HCT116 (cell line): ENCODE results near the gene TRIP10. TPM values are rescaled to one million over a fixed set of nuclear protein-coding genes. Genes with fewer than 3 reads are reported as not detected.

Source experiments
- ATAC-seq: fragments of 200-7000 bp; cut with Tn5 transposase; 2 replicates; pipeline ENCODE4 v1.9.1; 2020; ENCODE audit warnings: mild to moderate bottlenecking, moderate library complexity
- BruUV-seq: library from RNA; stranded (reverse); fragments of 400-500 nt; replicated peaks from 2 replicates; lab custom pipeline; 2021; lab: Mats Ljungman, UMichigan
- CTCF ChIA-PET: fragments of 300-600 bp; sonication (Branson Sonifier 250); formaldehyde crosslinking; loops from one replicate; lab custom pipeline; 2021; ENCODE audit warnings: antibody characterized with exemption; lab: Charles Lee
- POLR2A ChIA-PET: fragments of 300-600, 350-600 bp; sonication (Branson Sonifier 250); formaldehyde crosslinking; loops from one replicate; lab custom pipeline; 2021; ENCODE audit warnings: antibody characterized with exemption; lab: Charles Lee
- RAD21 ChIA-PET, 2 experiments: fragments of 300-600 bp; sonication (Branson Sonifier 250); formaldehyde crosslinking; loops; one replicate each; lab custom pipeline; 2023; ENCODE audit warnings: low total read pairs in 2 of 2; ENCODE audit not compliant: uncharacterized antibody in 2 of 2, unreplicated experiment in 2 of 2, low non-redundant PET in 1 of 2; lab: Charles Lee
- DNase-seq: peaks from one replicate; pipeline ENCODE4 v3.0.0-alpha.2; 2010; ENCODE audit warnings: low read depth, low spot score
- H2AFZ ChIP-seq: fragments of 200-600 bp; shearing (Covaris generic), sonication (generic); 2 replicates; pipeline ENCODE4 v1.6.1; 2017; ENCODE audit warnings: low read depth, mixed run types, mixed read lengths, antibody characterized with exemption, low read length; ENCODE audit not compliant: poor library complexity, severe bottlenecking
- H3K27ac ChIP-seq: 2 replicates; pipeline ENCODE4 v1.5.1; 2012; ENCODE audit warnings: low read depth, low read length
- H3K27me3 ChIP-seq: fragments of 200-600 bp; sonication (generic); 2 replicates; pipeline ENCODE4 v1.6.1; 2016; ENCODE audit warnings: mixed run types, low read length, mixed read lengths; ENCODE audit not compliant: insufficient read depth
- H3K36me3 ChIP-seq, 2 experiments: fragments of 200-500 bp in 1 of 2; fragments of 200-600 bp in 1 of 2; sonication (Bioruptor generic) in 1 of 2; sonication (generic) in 1 of 2; 2 replicates each; pipeline versions ENCODE4 v1.5.1 to v1.6.1; 2014 to 2016; ENCODE audit warnings: low read length in 2 of 2, inconsistent platforms in 1 of 2, mixed read lengths in 1 of 2, mixed run types in 1 of 2; ENCODE audit not compliant: insufficient read depth in 2 of 2, control insufficient read depth in 1 of 2
- H3K4me1 ChIP-seq, 2 experiments: fragments of 200-600 bp in 1 of 2; sonication (generic) in 1 of 2; 2 replicates each; pipeline versions ENCODE4 v1.5.1 to v1.6.1; 2012 to 2017; ENCODE audit warnings: low read length in 2 of 2, inconsistent platforms in 1 of 2, mild to moderate bottlenecking in 1 of 2, mixed read lengths in 1 of 2, mixed run types in 1 of 2, moderate library complexity in 1 of 2; ENCODE audit not compliant: insufficient read depth in 2 of 2, control insufficient read depth in 1 of 2
- H3K4me2 ChIP-seq: fragments of 200-600 bp; sonication (generic); 2 replicates; pipeline ENCODE4 v1.6.1; 2017; ENCODE audit warnings: mixed run types, low read length, mixed read lengths
- H3K4me3 ChIP-seq, 2 experiments: fragments of 200-600 bp in 1 of 2; sonication (generic) in 1 of 2; replicated peaks in 1 of 2; 2 replicates each; pipeline ENCODE4 v1.5.1; 2011 to 2016; ENCODE audit warnings: low read length in 2 of 2, control low read depth in 1 of 2, low read depth in 1 of 2, mild to moderate bottlenecking in 1 of 2, mixed read lengths in 1 of 2, mixed run types in 1 of 2
- H3K79me2 ChIP-seq: fragments of 200-600 bp; sonication (generic); 2 replicates; pipeline ENCODE4 v1.6.1; 2017; ENCODE audit warnings: mild to moderate bottlenecking, mixed run types, low read length, moderate library complexity, mixed read lengths; ENCODE audit not compliant: insufficient read depth
- H3K9ac ChIP-seq: fragments of 200-600 bp; sonication (generic); 2 replicates; pipeline ENCODE4 v1.6.1; 2016; ENCODE audit warnings: low read length, mixed read lengths
- H3K9me2 ChIP-seq: fragments of 200-600 bp; sonication (generic), shearing (Covaris generic); 2 replicates; pipeline ENCODE4 v1.6.1; 2017; ENCODE audit warnings: mixed run types, mild to moderate bottlenecking, moderate library complexity; ENCODE audit not compliant: insufficient read depth
- H3K9me3 ChIP-seq, 2 experiments: fragments of 200-500 bp in 1 of 2; fragments of 200-600 bp in 1 of 2; sonication (Bioruptor generic) in 1 of 2; sonication (generic) in 1 of 2; 2 replicates each; pipeline ENCODE4 v1.6.1; 2014 to 2017; ENCODE audit warnings: low read length in 2 of 2, mixed read lengths in 2 of 2, inconsistent platforms in 1 of 2, low read depth in 1 of 2, mild to moderate bottlenecking in 1 of 2, mixed run types in 1 of 2, moderate library complexity in 1 of 2; ENCODE audit not compliant: control insufficient read depth in 1 of 2, insufficient read depth in 1 of 2
- H4K20me1 ChIP-seq: fragments of 200-600 bp; sonication (generic), shearing (Covaris generic); 2 replicates; pipeline ENCODE4 v1.6.1; 2017; ENCODE audit warnings: mixed run types, mild to moderate bottlenecking, moderate library complexity; ENCODE audit not compliant: insufficient read depth
- ATF3 ChIP-seq: IDR thresholded peaks from 2 replicates; pipeline ENCODE4 v1.6.1; 2012
- CBX3 ChIP-seq: IDR thresholded peaks from 2 replicates; pipeline ENCODE4 v1.6.1; 2012; ENCODE audit warnings: low read depth
- CEBPB ChIP-seq: IDR thresholded peaks from 2 replicates; pipeline ENCODE4 v1.6.1; 2012; ENCODE audit warnings: low read depth
- CTCF ChIP-seq, 3 experiments: fragments of 200-600 bp in 1 of 3; sonication (generic) in 1 of 3; IDR thresholded peaks in 2 of 3; conservative IDR thresholded peaks in 1 of 3; 2 replicates each; pipeline ENCODE4 v1.5.1; 2012 to 2017; ENCODE audit warnings: low read depth in 2 of 3, low read length in 2 of 3, antibody characterized with exemption in 1 of 3, borderline replicate concordance in 1 of 3, control low read depth in 1 of 3, mild to moderate bottlenecking in 1 of 3, mixed read lengths in 1 of 3, mixed run types in 1 of 3, moderate library complexity in 1 of 3; ENCODE audit not compliant: insufficient read depth in 1 of 3
- EGR1 ChIP-seq: IDR thresholded peaks from 2 replicates; pipeline ENCODE4 v1.6.1; 2012; ENCODE audit warnings: low read depth
- ELF1 ChIP-seq: IDR thresholded peaks from 2 replicates; pipeline ENCODE4 v1.6.1; 2012; ENCODE audit warnings: low read depth, borderline replicate concordance
- FOSL1 ChIP-seq: IDR thresholded peaks from 2 replicates; pipeline ENCODE4 v1.6.1; 2012; ENCODE audit warnings: low read depth
- JUND ChIP-seq: IDR thresholded peaks from 2 replicates; pipeline ENCODE4 v1.6.1; 2012
- POLR2A ChIP-seq: IDR thresholded peaks from 2 replicates; pipeline ENCODE4 v1.7.0; 2011; ENCODE audit warnings: borderline replicate concordance; ENCODE audit not compliant: insufficient read depth, insufficient read length; ENCODE audit errors: extremely low read depth
- POLR2AphosphoS5 ChIP-seq: IDR thresholded peaks from 2 replicates; pipeline ENCODE4 v1.6.1; 2011; ENCODE audit warnings: mild to moderate bottlenecking, low read depth, low read length, moderate library complexity
- RAD21 ChIP-seq: IDR thresholded peaks from 2 replicates; pipeline ENCODE4 v1.6.1; 2012; ENCODE audit warnings: low read depth, mild to moderate bottlenecking
- SIN3A ChIP-seq: IDR thresholded peaks from 2 replicates; pipeline ENCODE4 v1.6.1; 2012; ENCODE audit warnings: low read depth
- SP1 ChIP-seq: IDR thresholded peaks from 2 replicates; pipeline ENCODE4 v1.6.1; 2012; ENCODE audit warnings: low read depth
- SRF ChIP-seq: IDR thresholded peaks from 2 replicates; pipeline ENCODE4 v1.6.1; 2012; ENCODE audit warnings: low read depth
- YY1 ChIP-seq: IDR thresholded peaks from 2 replicates; pipeline ENCODE4 v1.6.1; 2011; ENCODE audit warnings: low read length, low read depth, moderate library complexity, mild to moderate bottlenecking; ENCODE audit not compliant: insufficient replicate concordance; ENCODE audit errors: extremely low read depth
- ZFX ChIP-seq: fragments of 450-650 bp; IDR thresholded peaks from 2 replicates; pipeline ENCODE4 v1.6.1; 2017
- ZNF274 ChIP-seq: fragments of 200-500 bp; sonication (Bioruptor generic); IDR thresholded peaks from 2 replicates; pipeline ENCODE4 v1.6.1; 2014; ENCODE audit warnings: mild to moderate bottlenecking, low read depth, low read length, inconsistent platforms
- intact Hi-C: fragments of 100-400 bp; cut with micrococcal nuclease; formaldehyde crosslinking; loops from 2 replicates; pipeline ENCODE4 v1.10.0; 2022
- total RNA-seq: library from RNA; stranded (reverse); gene quantifications from one replicate; pipeline ENCODE4 v1.2.1, GENCODE V29; 2021; ENCODE audit not compliant: unreplicated experiment
- TF ChIP-seq, protein P1 (sequence below): IDR thresholded peaks from 2 replicates; pipeline ENCODE4 v1.6.1; 2012
- TF ChIP-seq, protein P2 (sequence below): IDR thresholded peaks from 2 replicates; pipeline ENCODE4 v1.6.1; 2012; ENCODE audit warnings: low read depth

TRIP10 gene
- total RNA-seq, 1 experiment from 2014 or later = 111 TPM

GRCh38 chr19:6697291-6697690 is 42.2 kb upstream of the TRIP10 start:
- Histone ChIP-seq H3K9me2 (no peaks in the 10 kb centered on the region), H3K36me3 (no peaks in the 10 kb centered on the region), H3K27ac (no peak overlapping the region), H3K4me3 (no peak overlapping the region), H3K9me3 (no peaks in the 10 kb centered on the region), H3K9ac (no peak overlapping the region), H3K79me2 (no peaks in the 10 kb centered on the region), H3K27me3 (no peaks in the 10 kb centered on the region), H3K4me1 (0 out of 4 replicates have a peak, but pooled peaks cover 0 to 4% of the 10 kb centered on the region in 2 experiments), H4K20me1 (no peaks in the 10 kb centered on the region), H3K4me2 (no peak overlapping the region), H2AFZ (no peak overlapping the region)
- POLR2A ChIA-PET = no interaction called here
- DNase-seq = no peak
- TF ChIP-seq ATF3 = no peak
- TF ChIP-seq EGR1 = no peak
- TF ChIP-seq ELF1 = no peak
- TF ChIP-seq ZFX = no peak
- no peak for TF ChIP-seq POLR2A
- TF ChIP-seq CBX3 = no peak
- no peak for TF ChIP-seq SRF
- no peak for TF ChIP-seq ZNF274
- TF ChIP-seq YY1 = no peak
- TF ChIP-seq CEBPB = no peak
- no peak for TF ChIP-seq FOSL1
- no peak for TF ChIP-seq RAD21
- TF ChIP-seq POLR2AphosphoS5 = no peak
- no peak for TF ChIP-seq SP1
- TF ChIP-seq, protein P1, sequence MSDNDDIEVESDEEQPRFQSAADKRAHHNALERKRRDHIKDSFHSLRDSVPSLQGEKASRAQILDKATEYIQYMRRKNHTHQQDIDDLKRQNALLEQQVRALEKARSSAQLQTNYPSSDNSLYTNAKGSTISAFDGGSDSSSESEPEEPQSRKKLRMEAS = no peak
- no peak for TF ChIP-seq SIN3A
- TF ChIP-seq JUND = no peak
- TF ChIP-seq CTCF (IDR thresholded peaks at IDR 0.05 in 2 of 3, conservative IDR thresholded peaks at IDR 0.05 in 1 of 3; ENCODE audit: borderline replicate concordance in 1 of 3, insufficient read depth in 1 of 3, low read depth in 2 of 3, low read length in 2 of 3) = no peak
- TF ChIP-seq, protein P2, sequence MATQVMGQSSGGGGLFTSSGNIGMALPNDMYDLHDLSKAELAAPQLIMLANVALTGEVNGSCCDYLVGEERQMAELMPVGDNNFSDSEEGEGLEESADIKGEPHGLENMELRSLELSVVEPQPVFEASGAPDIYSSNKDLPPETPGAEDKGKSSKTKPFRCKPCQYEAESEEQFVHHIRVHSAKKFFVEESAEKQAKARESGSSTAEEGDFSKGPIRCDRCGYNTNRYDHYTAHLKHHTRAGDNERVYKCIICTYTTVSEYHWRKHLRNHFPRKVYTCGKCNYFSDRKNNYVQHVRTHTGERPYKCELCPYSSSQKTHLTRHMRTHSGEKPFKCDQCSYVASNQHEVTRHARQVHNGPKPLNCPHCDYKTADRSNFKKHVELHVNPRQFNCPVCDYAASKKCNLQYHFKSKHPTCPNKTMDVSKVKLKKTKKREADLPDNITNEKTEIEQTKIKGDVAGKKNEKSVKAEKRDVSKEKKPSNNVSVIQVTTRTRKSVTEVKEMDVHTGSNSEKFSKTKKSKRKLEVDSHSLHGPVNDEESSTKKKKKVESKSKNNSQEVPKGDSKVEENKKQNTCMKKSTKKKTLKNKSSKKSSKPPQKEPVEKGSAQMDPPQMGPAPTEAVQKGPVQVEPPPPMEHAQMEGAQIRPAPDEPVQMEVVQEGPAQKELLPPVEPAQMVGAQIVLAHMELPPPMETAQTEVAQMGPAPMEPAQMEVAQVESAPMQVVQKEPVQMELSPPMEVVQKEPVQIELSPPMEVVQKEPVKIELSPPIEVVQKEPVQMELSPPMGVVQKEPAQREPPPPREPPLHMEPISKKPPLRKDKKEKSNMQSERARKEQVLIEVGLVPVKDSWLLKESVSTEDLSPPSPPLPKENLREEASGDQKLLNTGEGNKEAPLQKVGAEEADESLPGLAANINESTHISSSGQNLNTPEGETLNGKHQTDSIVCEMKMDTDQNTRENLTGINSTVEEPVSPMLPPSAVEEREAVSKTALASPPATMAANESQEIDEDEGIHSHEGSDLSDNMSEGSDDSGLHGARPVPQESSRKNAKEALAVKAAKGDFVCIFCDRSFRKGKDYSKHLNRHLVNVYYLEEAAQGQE = no peak
- CTCF ChIA-PET = no interaction called here
- RAD21 ChIA-PET = no interaction called here
- intact Hi-C loops = no loop called here
- no peak for ATAC-seq
- BruUV-seq = no TSS peak
